ENCODE data around the gene SYNDIG1.

SYNDIG1 gene

DNA sequence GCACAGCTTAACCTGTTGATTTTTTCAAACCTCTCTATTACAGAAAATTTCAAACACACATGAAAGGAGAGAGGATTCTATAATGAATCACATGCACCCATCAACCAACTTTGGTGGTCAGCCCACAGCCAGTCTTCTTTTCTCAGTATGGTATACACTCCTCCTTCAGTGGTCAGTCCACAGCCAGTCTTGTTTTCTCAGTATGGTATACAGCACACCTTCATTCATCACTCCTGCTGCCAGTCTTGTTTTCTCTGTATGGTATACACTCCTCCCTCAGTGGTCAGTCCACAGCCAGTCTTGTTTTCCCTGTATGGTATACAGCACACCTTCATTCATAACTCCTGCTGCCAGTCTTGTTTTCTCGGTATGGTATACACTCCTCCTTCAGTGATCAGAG is 67.8 kb downstream of the SYNDIG1 start:
- no peak overlapping the region for H3K4me3 ChIP-seq (ENCODE audit: low read depth, low read length)

GRCh38 chr20:24542721-24543120 is 73.3 kb downstream of the SYNDIG1 start:
- Histone ChIP-seq H4K91ac (ENCODE audit: low read depth, low read length) (no peak overlapping the region), H2BK12ac (ENCODE audit: low read length) (no peak overlapping the region), H3K18ac (ENCODE audit: low read length) (no peak overlapping the region), H3K79me1 (ENCODE audit: low read length) (no peaks in the 10 kb centered on the region), H2BK5ac (ENCODE audit: low read depth, low read length, poor library complexity) (no peak overlapping the region), H3K14ac (ENCODE audit: low read length) (no peak overlapping the region), H3K79me2 (ENCODE audit: control insufficient read depth, insufficient read depth, low read length, poor library complexity) (no peaks in the 10 kb centered on the region), H3K4me3 (ENCODE audit: low read depth, low read length) (no peak overlapping the region), H2BK120ac (ENCODE audit: insufficient read depth, low read length, poor library complexity) (no peak overlapping the region), H3K23ac (ENCODE audit: low read length) (no peak overlapping the region), H3K9ac (ENCODE audit: low read length) (no peak overlapping the region), H2AFZ (ENCODE audit: insufficient read depth, low read length, poor library complexity) (no peak overlapping the region), H4K12ac (ENCODE audit: low read depth, low read length) (no peak overlapping the region), H3K4me1 (ENCODE audit: control insufficient read depth in 1 of 2, insufficient read depth in 2 of 2, low read length in 2 of 2) (no peaks in the 10 kb centered on the region), H2AK5ac (ENCODE audit: low read length) (no peak overlapping the region), H3K27ac (ENCODE audit: low read depth, low read length) (no peak overlapping the region), H3K27me3 (ENCODE audit: insufficient read depth, low read length) (no peaks in the 10 kb centered on the region), H3K4ac (ENCODE audit: low read depth, low read length) (no peak overlapping the region), H4K8ac (ENCODE audit: low read depth, low read length) (no peak overlapping the region), H3K36me3 (ENCODE audit: control insufficient read depth in 1 of 2, insufficient read depth in 2 of 2, low read length in 2 of 2) (no peaks in the 10 kb centered on the region), H3K4me2 (ENCODE audit: low read length) (no peak overlapping the region), H3K9me3 (ENCODE audit: insufficient read depth, low read depth, low read length) (no peaks in the 10 kb centered on the region)
- whole genome bisulfite sequencing (ENCODE audit: extremely low coverage, insufficient coverage, insufficient read length), result no CpG with 5 or more reads among the region's 3 CpGs
- no peak for DNase-seq

More for the DNA sequence above, 67.8 kb downstream of the SYNDIG1 start:
- Histone ChIP-seq H3K9me3 (ENCODE audit: insufficient read depth, low read depth, low read length) (peaks cover 5% of the 10 kb centered on the region), H3K79me1 (ENCODE audit: low read length) (no peaks in the 10 kb centered on the region), H2BK5ac (ENCODE audit: low read depth, low read length, poor library complexity) (no peak overlapping the region), H3K4me2 (ENCODE audit: low read length) (no peak overlapping the region), H3K23ac (ENCODE audit: low read length) (no peak overlapping the region), H4K8ac (ENCODE audit: low read depth, low read length) (no peak overlapping the region), H3K4me1 (ENCODE audit: control insufficient read depth in 1 of 2, insufficient read depth in 2 of 2, low read length in 2 of 2) (no peaks in the 10 kb centered on the region), H2AK5ac (ENCODE audit: low read length) (no peak overlapping the region), H3K79me2 (ENCODE audit: control insufficient read depth, insufficient read depth, low read length, poor library complexity) (no peaks in the 10 kb centered on the region), H2BK120ac (ENCODE audit: insufficient read depth, low read length, poor library complexity) (no peak overlapping the region), H3K27me3 (ENCODE audit: insufficient read depth, low read length) (no peaks in the 10 kb centered on the region), H3K36me3 (ENCODE audit: control insufficient read depth in 1 of 2, insufficient read depth in 2 of 2, low read length in 2 of 2) (no peaks in the 10 kb centered on the region), H2AFZ (ENCODE audit: insufficient read depth, low read length, poor library complexity) (no peak overlapping the region), H2BK12ac (ENCODE audit: low read length) (no peak overlapping the region), H3K14ac (ENCODE audit: low read length) (no peak overlapping the region), H3K18ac (ENCODE audit: low read length) (no peak overlapping the region), H4K91ac (ENCODE audit: low read depth, low read length) (no peak overlapping the region), H3K27ac (ENCODE audit: low read depth, low read length) (no peak overlapping the region), H4K12ac (ENCODE audit: low read depth, low read length) (no peak overlapping the region), H3K9ac (ENCODE audit: low read length) (no peak overlapping the region), H3K4ac (ENCODE audit: low read depth, low read length) (no peak overlapping the region)
- WGBS (ENCODE audit: extremely low coverage, insufficient coverage, insufficient read length), result no CpG with 5 or more reads among the region's 1 CpG
- DNase-seq, result no peak

GRCh38 chr20:24543168-24543567 is 73.7 kb downstream of the SYNDIG1 start:
- H3K79me2 ChIP-seq (ENCODE audit: control insufficient read depth, insufficient read depth, low read length, poor library complexity), result no peaks in the 10 kb centered on the region
- H2BK120ac ChIP-seq (ENCODE audit: insufficient read depth, low read length, poor library complexity), result no peak overlapping the region
- no peak overlapping the region for H4K8ac ChIP-seq (ENCODE audit: low read depth, low read length)
- H4K91ac ChIP-seq (ENCODE audit: low read depth, low read length), result no peak overlapping the region
- no peak overlapping the region for H3K18ac ChIP-seq (ENCODE audit: low read length)
- H3K23ac ChIP-seq (ENCODE audit: low read length), result no peak overlapping the region
- H2BK5ac ChIP-seq (ENCODE audit: low read depth, low read length, poor library complexity), result no peak overlapping the region
- H3K4me3 ChIP-seq (ENCODE audit: low read depth, low read length), result no peak overlapping the region
- no peak overlapping the region for H3K4me2 ChIP-seq (ENCODE audit: low read length)
- no peak overlapping the region for H3K4ac ChIP-seq (ENCODE audit: low read depth, low read length)
- H3K9ac ChIP-seq (ENCODE audit: low read length), result no peak overlapping the region
- no peak overlapping the region for H3K14ac ChIP-seq (ENCODE audit: low read length)
- no peaks in the 10 kb centered on the region for H3K36me3 ChIP-seq (ENCODE audit: control insufficient read depth in 1 of 2, insufficient read depth in 2 of 2, low read length in 2 of 2)
- no peak overlapping the region for H2BK12ac ChIP-seq (ENCODE audit: low read length)
- no peaks in the 10 kb centered on the region for H3K79me1 ChIP-seq (ENCODE audit: low read length)
- no CpG with 5 or more reads among the region's 19 CpGs for WGBS (ENCODE audit: extremely low coverage, insufficient coverage, insufficient read length)
- no peak for DNase-seq
- no peak overlapping the region for H2AFZ ChIP-seq (ENCODE audit: insufficient read depth, low read length, poor library complexity)
- H3K4me1 ChIP-seq (ENCODE audit: control insufficient read depth in 1 of 2, insufficient read depth in 2 of 2, low read length in 2 of 2), result no peaks in the 10 kb centered on the region
- H4K12ac ChIP-seq (ENCODE audit: low read depth, low read length), result no peak overlapping the region
- H2AK5ac ChIP-seq (ENCODE audit: low read length), result no peak overlapping the region
- no peak overlapping the region for H3K27ac ChIP-seq (ENCODE audit: low read depth, low read length)
- no peaks in the 10 kb centered on the region for H3K9me3 ChIP-seq (ENCODE audit: insufficient read depth, low read depth, low read length)
- no peaks in the 10 kb centered on the region for H3K27me3 ChIP-seq (ENCODE audit: insufficient read depth, low read length)

DNA sequence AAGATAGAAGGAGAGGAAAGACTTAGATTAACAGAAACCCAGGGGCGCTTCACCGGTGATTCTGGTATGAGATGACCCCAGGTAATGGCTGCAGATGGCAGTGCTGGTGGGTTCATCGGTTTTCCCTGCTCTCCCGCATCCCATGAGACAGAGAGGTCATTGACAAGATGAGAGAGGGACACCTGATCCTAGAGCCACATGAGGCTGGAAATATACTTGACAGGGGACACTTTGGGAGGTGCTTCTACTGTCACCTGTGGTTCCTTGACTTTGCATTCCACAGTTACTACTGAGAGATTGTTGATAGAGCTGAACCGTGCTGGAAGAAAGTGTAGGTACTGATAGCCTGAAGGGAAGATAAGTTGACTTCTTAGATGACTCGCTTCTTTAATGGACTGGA is 74.3 kb downstream of the SYNDIG1 start:
- no peaks in the 10 kb centered on the region for H3K27me3 ChIP-seq (ENCODE audit: insufficient read depth, low read length)
- no CpG with 5 or more reads among the region's 6 CpGs for WGBS (ENCODE audit: extremely low coverage, insufficient coverage, insufficient read length)
- no peak overlapping the region for H2BK5ac ChIP-seq (ENCODE audit: low read depth, low read length, poor library complexity)
- H2AK5ac ChIP-seq (ENCODE audit: low read length), result no peak overlapping the region
- H3K4me1 ChIP-seq (ENCODE audit: control insufficient read depth in 1 of 2, insufficient read depth in 2 of 2, low read length in 2 of 2), result no peaks in the 10 kb centered on the region
- H3K27ac ChIP-seq (ENCODE audit: low read depth, low read length), result no peak overlapping the region
- H3K4me2 ChIP-seq (ENCODE audit: low read length), result no peak overlapping the region
- H3K4me3 ChIP-seq (ENCODE audit: low read depth, low read length), result no peak overlapping the region
- H3K79me2 ChIP-seq (ENCODE audit: control insufficient read depth, insufficient read depth, low read length, poor library complexity), result no peaks in the 10 kb centered on the region
- H3K18ac ChIP-seq (ENCODE audit: low read length), result no peak overlapping the region
- no peak overlapping the region for H3K4ac ChIP-seq (ENCODE audit: low read depth, low read length)
- DNase-seq, result no peak
- H3K9me3 ChIP-seq (ENCODE audit: insufficient read depth, low read depth, low read length), result no peaks in the 10 kb centered on the region
- H3K79me1 ChIP-seq (ENCODE audit: low read length), result no peaks in the 10 kb centered on the region
- H4K8ac ChIP-seq (ENCODE audit: low read depth, low read length), result no peak overlapping the region
- no peak overlapping the region for H4K12ac ChIP-seq (ENCODE audit: low read depth, low read length)
- H3K36me3 ChIP-seq (ENCODE audit: control insufficient read depth in 1 of 2, insufficient read depth in 2 of 2, low read length in 2 of 2), result no peaks in the 10 kb centered on the region
- no peak overlapping the region for H3K23ac ChIP-seq (ENCODE audit: low read length)
- H3K9ac ChIP-seq (ENCODE audit: low read length), result no peak overlapping the region
- no peak overlapping the region for H2BK12ac ChIP-seq (ENCODE audit: low read length)
- H2AFZ ChIP-seq (ENCODE audit: insufficient read depth, low read length, poor library complexity), result no peak overlapping the region
- no peak overlapping the region for H4K91ac ChIP-seq (ENCODE audit: low read depth, low read length)
- H2BK120ac ChIP-seq (ENCODE audit: insufficient read depth, low read length, poor library complexity), result no peak overlapping the region
- H3K14ac ChIP-seq (ENCODE audit: low read length), result no peak overlapping the region
